HPDE6-E6E7 (cell line): Measurements from ENCODE around the gene KIF21B.
"Not testable (repeated sequence)": the region's sequence is repeated elsewhere in the genome, so short reads cannot be mapped to it uniquely, and the experiment has no call there.

Experiments used
- DNase-seq: peaks from one replicate; pipeline ENCODE4 v3.0.0; 2011; ENCODE audit warnings: missing footprints; ENCODE audit errors: extremely low spot score

The KIF21B gene

GRCh38 chr1:200971428-200971903 is 52.0 kb downstream of the KIF21B start:
- DNase-seq = no peak

GRCh38 chr1:200970771-200971427 is 52.6 kb downstream of the KIF21B start:
- DNase-seq = no peak

GRCh38 chr1:200969726-200970561 is 53.6 kb downstream of the KIF21B start:
- no peak for DNase-seq

- DNase-seq = no peak
These were observed 54.8 kb downstream of the KIF21B start for GRCh38 chr1:200968469-200969410.

- DNase-seq = no peak
These were observed 55.6 kb downstream of the KIF21B start for GRCh38 chr1:200967693-200968468.

- no peak for DNase-seq
These were observed 56.6 kb downstream of the KIF21B start for GRCh38 chr1:200966934-200967333.

- DNase-seq = no peak
These were observed 58.3 kb downstream of the KIF21B start for GRCh38 chr1:200965111-200965805.

GRCh38 chr1:200963888-200964287 is 59.6 kb downstream of the KIF21B start:
- not testable (repeated sequence) for DNase-seq

- DNase-seq = peak; percentile 33
These were observed 60.4 kb downstream of the KIF21B start for GRCh38 chr1:200963076-200963475.

- no peak for DNase-seq
These were observed 60.9 kb downstream of the KIF21B start for GRCh38 chr1:200962631-200963030.

GRCh38 chr1:200962151-200962550 is 61.4 kb downstream of the KIF21B start:
- DNase-seq = not testable (repeated sequence)

- no peak for DNase-seq
These were observed 62.6 kb downstream of the KIF21B start for GRCh38 chr1:200960948-200961340.

GRCh38 chr1:200960236-200960947 is 63.1 kb downstream of the KIF21B start:
- no peak for DNase-seq

GRCh38 chr1:200959411-200959921 is 64.0 kb downstream of the KIF21B start:
- DNase-seq = no peak

GRCh38 chr1:200958597-200958996 is 64.9 kb downstream of the KIF21B start:
- DNase-seq = no peak

GRCh38 chr1:200954434-200954833 is 69.1 kb downstream of the KIF21B start:
- DNase-seq = no peak

GRCh38 chr1:200951016-200951415 is 72.5 kb downstream of the KIF21B start:
- no peak for DNase-seq

GRCh38 chr1:200949626-200950025 is 73.9 kb downstream of the KIF21B start:
- no peak for DNase-seq

GRCh38 chr1:200947059-200947566 is 76.4 kb downstream of the KIF21B start:
- no peak for DNase-seq
